Measurements from ENCODE around the gene TRMT2B.
"Not testable (repeated sequence)": the region's sequence is repeated elsewhere in the genome, so short reads cannot be mapped to it uniquely, and the experiment has no call there.

The TRMT2B gene

DNA sequence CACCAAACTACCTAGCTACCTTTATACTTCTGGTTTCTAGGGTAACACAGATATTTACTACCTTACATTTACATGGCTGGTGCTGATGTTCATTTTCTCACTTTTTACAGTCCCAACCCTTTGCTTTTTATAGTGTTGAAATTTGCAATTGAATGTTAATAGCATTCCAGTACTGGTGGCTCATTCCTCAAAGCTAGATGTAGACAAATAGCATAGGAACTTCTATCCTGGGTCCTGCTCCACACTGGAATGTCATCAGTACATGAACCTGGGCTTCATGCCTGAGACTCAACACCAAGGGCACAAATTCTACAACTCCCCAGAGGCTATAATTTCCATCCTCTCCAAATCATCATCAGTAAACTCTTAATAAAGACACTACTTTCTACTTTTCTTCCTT, 10.3 kb upstream of the TRMT2B start:
- Histone ChIP-seq H3K27me3 (replicated peaks; ENCODE audit: control insufficient read depth, insufficient read depth, low read length, poor library complexity, severe bottlenecking) (no peaks in the 10 kb centered on the region), H3K4me1 (ENCODE audit: control insufficient read depth, insufficient read depth, low read length, poor library complexity, severe bottlenecking) (no peaks in the 10 kb centered on the region), H3K36me3 (ENCODE audit: control insufficient read depth, insufficient read depth, low read length) (no peaks in the 10 kb centered on the region), H3K9me3 (ENCODE audit: control insufficient read depth, low read length) (no peaks in the 10 kb centered on the region), H3K27ac (ENCODE audit: insufficient read depth, low read length, poor library complexity, severe bottlenecking) (no peak overlapping the region), H3K4me3 (ENCODE audit: insufficient read depth, low read depth, low read length, poor library complexity, severe bottlenecking) (no peak overlapping the region)
- no peak for DNase-seq

DNA sequence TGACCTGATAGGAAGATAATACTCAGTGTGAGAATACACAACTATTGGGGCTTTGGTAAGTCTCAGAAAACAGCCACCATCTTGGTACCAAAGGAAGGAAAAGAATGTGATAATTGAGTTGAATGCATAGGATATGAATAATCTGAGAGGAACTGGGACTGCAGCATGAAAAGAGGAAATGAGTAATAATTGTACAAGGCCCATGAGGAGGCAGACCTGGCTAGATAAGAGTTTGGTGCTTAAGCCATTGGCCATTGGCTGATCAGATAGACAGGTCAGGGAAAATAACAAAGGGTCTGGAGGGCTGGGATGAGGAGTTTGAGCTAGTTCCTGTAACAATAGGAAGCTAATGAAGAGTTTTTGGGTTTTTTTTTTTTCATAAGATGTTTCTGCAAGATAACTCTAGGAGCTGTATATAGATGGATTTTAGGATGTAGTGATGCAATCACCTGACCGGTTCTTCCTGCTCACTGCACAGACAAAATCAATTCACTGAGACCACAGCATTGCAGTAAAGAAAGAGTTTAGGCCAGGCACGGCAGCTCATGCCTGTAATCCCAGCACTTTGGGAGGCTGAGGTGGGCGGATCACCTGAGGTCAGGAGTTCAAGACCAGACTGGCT, 5.3 kb upstream of the TRMT2B start:
- Histone ChIP-seq H3K36me3 (ENCODE audit: control insufficient read depth, insufficient read depth, low read length) (no peaks in the 10 kb centered on the region), H3K27ac (ENCODE audit: insufficient read depth, low read length, poor library complexity, severe bottlenecking) (no peak overlapping the region), H3K4me3 (ENCODE audit: insufficient read depth, low read depth, low read length, poor library complexity, severe bottlenecking) (no peak overlapping the region), H3K9me3 (ENCODE audit: control insufficient read depth, low read length) (no peaks in the 10 kb centered on the region), H3K4me1 (ENCODE audit: control insufficient read depth, insufficient read depth, low read length, poor library complexity, severe bottlenecking) (peaks cover 2% of the 10 kb centered on the region), H3K27me3 (replicated peaks; ENCODE audit: control insufficient read depth, insufficient read depth, low read length, poor library complexity, severe bottlenecking) (no peaks in the 10 kb centered on the region)
- DNase-seq = no peak

- not testable (repeated sequence) for DNase-seq; H3K27ac ChIP-seq (ENCODE audit: insufficient read depth, low read length, poor library complexity, severe bottlenecking); H3K36me3 ChIP-seq (ENCODE audit: control insufficient read depth, insufficient read depth, low read length); H3K27me3 ChIP-seq (replicated peaks; ENCODE audit: control insufficient read depth, insufficient read depth, low read length, poor library complexity, severe bottlenecking); H3K4me1 ChIP-seq (ENCODE audit: control insufficient read depth, insufficient read depth, low read length, poor library complexity, severe bottlenecking); H3K4me3 ChIP-seq (ENCODE audit: insufficient read depth, low read depth, low read length, poor library complexity, severe bottlenecking); H3K9me3 ChIP-seq (ENCODE audit: control insufficient read depth, low read length)
These were observed 4.6 kb upstream of the TRMT2B start for GRCh38 chrX:101056551-101056950.

DNA sequence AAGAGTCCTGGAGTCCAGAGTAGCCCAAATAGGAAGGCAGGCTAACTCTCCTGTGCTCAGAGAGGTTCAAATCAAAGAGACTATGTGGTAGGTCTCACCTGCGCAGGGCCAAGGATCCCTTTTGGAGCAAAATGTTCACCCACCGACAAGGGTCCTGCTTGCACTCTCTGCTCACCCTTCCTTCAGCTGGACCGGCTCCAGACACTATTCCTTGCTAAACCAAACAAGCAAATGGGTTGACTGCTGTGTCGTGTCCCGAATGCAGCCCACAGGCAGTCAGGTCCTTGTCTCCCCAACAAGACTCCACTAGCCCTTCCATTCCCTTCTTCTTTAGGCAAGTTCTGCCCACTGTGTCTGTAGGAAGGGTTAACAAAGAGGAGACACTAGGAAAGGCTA, 760 bp downstream of the TRMT2B start:
- DNase-seq = no peak
- Histone ChIP-seq H3K27me3 (replicated peaks; ENCODE audit: control insufficient read depth, insufficient read depth, low read length, poor library complexity, severe bottlenecking) (no peaks in the 10 kb centered on the region), H3K9me3 (ENCODE audit: control insufficient read depth, low read length) (no peaks in the 10 kb centered on the region), H3K4me1 (ENCODE audit: control insufficient read depth, insufficient read depth, low read length, poor library complexity, severe bottlenecking) (peaks cover 8% of the 10 kb centered on the region), H3K4me3 (ENCODE audit: insufficient read depth, low read depth, low read length, poor library complexity, severe bottlenecking) (peak overlapping the region; percentile 68), H3K36me3 (ENCODE audit: control insufficient read depth, insufficient read depth, low read length) (no peaks in the 10 kb centered on the region), H3K27ac (ENCODE audit: insufficient read depth, low read length, poor library complexity, severe bottlenecking) (peak overlapping the region; percentile 91)

DNA sequence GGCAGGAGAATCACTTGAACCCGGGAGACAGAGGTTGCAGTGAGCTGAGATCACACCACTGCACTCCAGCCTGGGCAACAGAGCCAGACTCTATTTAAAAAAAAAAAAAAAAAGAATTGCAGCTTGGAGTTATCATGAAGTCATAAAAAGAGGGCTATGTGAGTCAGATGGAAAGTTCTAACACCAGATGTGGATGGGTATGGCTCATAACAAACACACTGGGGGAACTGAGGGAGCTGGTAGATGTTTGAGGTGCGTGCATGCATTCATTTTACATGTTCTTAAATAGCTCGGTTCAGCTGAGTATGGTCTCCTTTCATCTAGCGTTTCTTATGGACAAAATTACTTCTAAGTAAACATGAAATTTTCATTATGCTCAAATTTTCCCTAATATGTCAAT, 11.7 kb downstream of the TRMT2B start:
- Histone ChIP-seq H3K4me1 (ENCODE audit: control insufficient read depth, insufficient read depth, low read length, poor library complexity, severe bottlenecking) (no peaks in the 10 kb centered on the region), H3K27me3 (replicated peaks; ENCODE audit: control insufficient read depth, insufficient read depth, low read length, poor library complexity, severe bottlenecking) (no peaks in the 10 kb centered on the region), H3K36me3 (ENCODE audit: control insufficient read depth, insufficient read depth, low read length) (peaks cover 11% of the 10 kb centered on the region), H3K27ac (ENCODE audit: insufficient read depth, low read length, poor library complexity, severe bottlenecking) (no peak overlapping the region), H3K9me3 (ENCODE audit: control insufficient read depth, low read length) (no peaks in the 10 kb centered on the region), H3K4me3 (ENCODE audit: insufficient read depth, low read depth, low read length, poor library complexity, severe bottlenecking) (no peak overlapping the region)
- DNase-seq = no peak

GRCh38 chrX:101037231-101037630, 14.7 kb downstream of the TRMT2B start:
- Histone ChIP-seq H3K4me1 (ENCODE audit: control insufficient read depth, insufficient read depth, low read length, poor library complexity, severe bottlenecking) (no peaks in the 10 kb centered on the region), H3K9me3 (ENCODE audit: control insufficient read depth, low read length) (no peaks in the 10 kb centered on the region), H3K4me3 (ENCODE audit: insufficient read depth, low read depth, low read length, poor library complexity, severe bottlenecking) (no peak overlapping the region), H3K27ac (ENCODE audit: insufficient read depth, low read length, poor library complexity, severe bottlenecking) (no peak overlapping the region), H3K27me3 (replicated peaks; ENCODE audit: control insufficient read depth, insufficient read depth, low read length, poor library complexity, severe bottlenecking) (no peaks in the 10 kb centered on the region), H3K36me3 (ENCODE audit: control insufficient read depth, insufficient read depth, low read length) (peaks cover 11% of the 10 kb centered on the region)
- DNase-seq = no peak

DNA sequence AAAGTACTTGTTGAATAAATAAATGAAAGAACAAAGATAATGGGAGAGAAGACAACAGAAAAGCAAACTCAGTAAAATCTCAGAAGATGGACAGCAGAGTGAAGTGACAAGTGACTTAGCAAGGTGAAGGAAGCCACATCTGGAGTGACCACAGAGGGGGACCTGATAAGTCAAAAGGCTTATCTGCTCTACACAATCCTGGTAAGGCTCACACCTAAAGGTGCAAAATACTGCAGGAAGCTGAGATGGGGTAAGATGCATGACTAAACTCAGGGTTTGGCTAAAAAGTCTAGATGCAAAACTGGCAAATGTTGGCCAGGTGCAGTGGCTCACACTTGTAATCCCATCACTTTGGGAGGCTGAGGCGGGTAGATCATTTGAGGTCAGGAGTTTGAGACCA, 22.2 kb downstream of the TRMT2B start:
- H3K36me3 ChIP-seq (ENCODE audit: control insufficient read depth, insufficient read depth, low read length) = peaks cover 4% of the 10 kb centered on the region
- no peak overlapping the region for H3K27ac ChIP-seq (ENCODE audit: insufficient read depth, low read length, poor library complexity, severe bottlenecking)
- H3K9me3 ChIP-seq (ENCODE audit: control insufficient read depth, low read length) = no peaks in the 10 kb centered on the region
- no peak overlapping the region for H3K4me3 ChIP-seq (ENCODE audit: insufficient read depth, low read depth, low read length, poor library complexity, severe bottlenecking)
- no peak for DNase-seq
- H3K27me3 ChIP-seq (replicated peaks; ENCODE audit: control insufficient read depth, insufficient read depth, low read length, poor library complexity, severe bottlenecking) = no peaks in the 10 kb centered on the region
- no peaks in the 10 kb centered on the region for H3K4me1 ChIP-seq (ENCODE audit: control insufficient read depth, insufficient read depth, low read length, poor library complexity, severe bottlenecking)

- no peak overlapping the region for H3K4me3 ChIP-seq (ENCODE audit: insufficient read depth, low read depth, low read length, poor library complexity, severe bottlenecking)
- no peaks in the 10 kb centered on the region for H3K4me1 ChIP-seq (ENCODE audit: control insufficient read depth, insufficient read depth, low read length, poor library complexity, severe bottlenecking)
- H3K27me3 ChIP-seq (replicated peaks; ENCODE audit: control insufficient read depth, insufficient read depth, low read length, poor library complexity, severe bottlenecking) = no peaks in the 10 kb centered on the region
- H3K36me3 ChIP-seq (ENCODE audit: control insufficient read depth, insufficient read depth, low read length) = peaks cover 4% of the 10 kb centered on the region
- DNase-seq = no peak
- no peaks in the 10 kb centered on the region for H3K9me3 ChIP-seq (ENCODE audit: control insufficient read depth, low read length)
- no peak overlapping the region for H3K27ac ChIP-seq (ENCODE audit: insufficient read depth, low read length, poor library complexity, severe bottlenecking)
These were observed 23.3 kb downstream of the TRMT2B start for GRCh38 chrX:101028562-101028961.

DNA sequence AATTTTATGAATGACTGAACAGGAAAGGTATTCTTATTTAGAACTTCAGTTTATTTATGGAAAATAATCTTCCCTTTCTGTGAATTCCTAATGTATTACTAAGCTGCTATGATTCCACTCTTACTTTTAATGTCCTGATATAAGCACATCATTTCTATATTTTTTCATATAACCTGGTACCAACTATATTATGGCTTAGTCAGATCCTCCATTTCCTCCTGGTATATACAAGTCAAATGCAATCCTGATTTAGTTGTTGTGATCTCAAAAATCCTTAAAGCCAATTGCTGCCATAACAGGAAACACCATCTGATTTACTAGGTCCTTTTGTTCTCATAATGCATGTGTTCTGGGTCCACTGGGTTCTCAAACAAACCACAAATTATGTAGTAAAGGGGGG, 26.8 kb downstream of the TRMT2B start:
- no peaks in the 10 kb centered on the region for H3K27me3 ChIP-seq (replicated peaks; ENCODE audit: control insufficient read depth, insufficient read depth, low read length, poor library complexity, severe bottlenecking)
- H3K4me1 ChIP-seq (ENCODE audit: control insufficient read depth, insufficient read depth, low read length, poor library complexity, severe bottlenecking) = no peaks in the 10 kb centered on the region
- peaks cover 18% of the 10 kb centered on the region for H3K36me3 ChIP-seq (ENCODE audit: control insufficient read depth, insufficient read depth, low read length)
- no peak overlapping the region for H3K4me3 ChIP-seq (ENCODE audit: insufficient read depth, low read depth, low read length, poor library complexity, severe bottlenecking)
- no peak for DNase-seq
- H3K9me3 ChIP-seq (ENCODE audit: control insufficient read depth, low read length) = no peaks in the 10 kb centered on the region
- H3K27ac ChIP-seq (ENCODE audit: insufficient read depth, low read length, poor library complexity, severe bottlenecking) = no peak overlapping the region

- Histone ChIP-seq H3K4me1 (ENCODE audit: control insufficient read depth, insufficient read depth, low read length, poor library complexity, severe bottlenecking) (no peaks in the 10 kb centered on the region), H3K4me3 (ENCODE audit: insufficient read depth, low read depth, low read length, poor library complexity, severe bottlenecking) (no peak overlapping the region), H3K9me3 (ENCODE audit: control insufficient read depth, low read length) (no peaks in the 10 kb centered on the region), H3K27me3 (replicated peaks; ENCODE audit: control insufficient read depth, insufficient read depth, low read length, poor library complexity, severe bottlenecking) (no peaks in the 10 kb centered on the region), H3K27ac (ENCODE audit: insufficient read depth, low read length, poor library complexity, severe bottlenecking) (no peak overlapping the region), H3K36me3 (ENCODE audit: control insufficient read depth, insufficient read depth, low read length) (peaks cover 22% of the 10 kb centered on the region)
- DNase-seq = no peak
These were observed 29.9 kb downstream of the TRMT2B start for GRCh38 chrX:101022020-101022419.
